Activated CD8-positive, alpha-beta memory T cell treated with anti-CD3 and anti-CD28 coated beads for 24 hours (primary cell): ENCODE data around the gene TFAP2E.
"Not testable (repeated sequence)": the region's sequence is repeated elsewhere in the genome, so short reads cannot be mapped to it uniquely, and the experiment has no call there.

Experiments
- DNase-seq: peaks from one replicate; pipeline ENCODE4 v3.0.0-alpha.2; 2020

The TFAP2E gene

GRCh38 chr1:35574655-35575415 is 1.7 kb downstream of the TFAP2E start:
- DNase-seq: no peak

- DNase-seq: no peak
Measured at GRCh38 chr1:35575416-35575958, 2.4 kb downstream of the TFAP2E start.

- peak; percentile 65 for DNase-seq
Measured at GRCh38 chr1:35576061-35576765, 3.1 kb downstream of the TFAP2E start.

GRCh38 chr1:35576766-35577070 is 3.6 kb downstream of the TFAP2E start:
- not testable (repeated sequence) for DNase-seq

- peak; percentile 85 for DNase-seq
Measured at GRCh38 chr1:35577071-35577998, 4.2 kb downstream of the TFAP2E start.

GRCh38 chr1:35580949-35581388 is 7.9 kb downstream of the TFAP2E start:
- DNase-seq: no peak

GRCh38 chr1:35581621-35582020 is 8.5 kb downstream of the TFAP2E start:
- DNase-seq: not testable (repeated sequence)

GRCh38 chr1:35585281-35585680 is 12.2 kb downstream of the TFAP2E start:
- no peak for DNase-seq

GRCh38 chr1:35585805-35586204 is 12.7 kb downstream of the TFAP2E start:
- not testable (repeated sequence) for DNase-seq

GRCh38 chr1:35586808-35587207 is 13.7 kb downstream of the TFAP2E start:
- DNase-seq: no peak

GRCh38 chr1:35587736-35588135 is 14.6 kb downstream of the TFAP2E start:
- DNase-seq: no peak

GRCh38 chr1:35588197-35588910 is 15.2 kb downstream of the TFAP2E start:
- DNase-seq: no peak

GRCh38 chr1:35589516-35590427 is 16.7 kb downstream of the TFAP2E start:
- DNase-seq: peak; percentile 30

GRCh38 chr1:35590476-35591040 is 17.4 kb downstream of the TFAP2E start:
- DNase-seq: peak; percentile 44

GRCh38 chr1:35591211-35591610 is 18.1 kb downstream of the TFAP2E start:
- peak; percentile 17 for DNase-seq

- DNase-seq: peak; percentile 53
Measured at GRCh38 chr1:35592991-35593769, 20.1 kb downstream of the TFAP2E start.

- DNase-seq: peak; percentile 48
Measured at GRCh38 chr1:35594005-35594760, 21.1 kb downstream of the TFAP2E start.

- peak; percentile 47 for DNase-seq
Measured at GRCh38 chr1:35595684-35596083, 22.6 kb downstream of the TFAP2E start.

GRCh38 chr1:35597870-35598269 is 24.8 kb downstream of the TFAP2E start:
- peak; percentile 51 for DNase-seq
